ENCODE data around the gene CHPF. TPM values are rescaled to one million over a fixed set of nuclear protein-coding genes. Genes with fewer than 3 reads are reported as not detected.

Gene CHPF
- total and polyA plus RNA-seq, 10 of the 15 experiments (the other 5 are each of a cell fraction or from before 2014, with no cell fraction given): 0.09 to 17.4 (median 8.3) TPM; not detected in 1

GRCh38 chr2:219536967-219537366, 6.6 kb downstream of the CHPF start:
- ATAC-seq: no peak
- WGBS (ENCODE audit: insufficient coverage, insufficient replicate concordance, low lambda C conversion rate, missing lambda C conversion rate): 16% methylated on average over 9 of the region's 9 CpGs
- in situ Hi-C loops (cut with MboI): no loop called here
- Histone ChIP-seq H3K4me1 (ENCODE audit: control insufficient read depth, insufficient read depth, low read length) (peaks cover 2% of the 10 kb centered on the region; the same call in 1 of the 2 replicates), H2AFZ (ENCODE audit: control insufficient read depth, low read depth, low read length) (no peak overlapping the region), H3K4me3 (no peak overlapping the region), H3K4me2 (ENCODE audit: control insufficient read depth, insufficient read depth) (no peak overlapping the region), H3K9ac (ENCODE audit: control insufficient read depth, insufficient read depth, low read length) (no peak overlapping the region), H4K20me1 (ENCODE audit: control insufficient read depth, insufficient read depth) (no peaks in the 10 kb centered on the region), H3K27me3 (replicated peaks in 1 of 2; ENCODE audit: control insufficient read depth in 2 of 2, insufficient read depth in 2 of 2, low read length in 1 of 2) (no peaks in the 10 kb centered on the region; a peak in 2 of 4 replicates), H3K9me3 (replicated peaks; ENCODE audit: control insufficient read depth, insufficient read depth, low read length) (no peaks in the 10 kb centered on the region), H3K27ac (ENCODE audit: control insufficient read depth, insufficient read depth) (no peak overlapping the region), H3K79me2 (ENCODE audit: control insufficient read depth, insufficient read depth, low read length) (no peaks in the 10 kb centered on the region), H3K36me3 (ENCODE audit: control insufficient read depth in 2 of 2, insufficient read depth in 2 of 2, low read length in 1 of 2) (no peaks in the 10 kb centered on the region; a peak in 1 of 4 replicates)
- ChIA-PET CTCF (interaction anchor here (1.1 kb wide), 1 partner anchor 41 kb away, joined by 3 read pairs; a partner anchor contains a TSS), POLR2A (interaction anchor here (1.0 kb wide), 1 partner anchor 60 kb away, joined by 3 read pairs; the partner anchor contains the start of gene STK11IP), SMC1A (ENCODE audit: uncharacterized antibody, unreplicated experiment) (no interaction called here), RAD21 (ENCODE audit: unreplicated experiment) (no interaction called here)
- no TSS peak for BruUV-seq (replicated peaks)
- no peak for FAIRE-seq
- no peak for TF ChIP-seq SP1 (IDR thresholded peaks at IDR 0.05; ENCODE audit: low read depth, low read length)
- TF ChIP-seq RBBP5 (conservative IDR thresholded peaks at IDR 0.05): no peak
- no peak for TF ChIP-seq SMAD5 (IDR thresholded peaks at IDR 0.05; ENCODE audit: low read depth)
- TF ChIP-seq E4F1 (IDR thresholded peaks at IDR 0.05; ENCODE audit: borderline replicate concordance, partially characterized antibody): no peak
- no peak for TF ChIP-seq USF2 (IDR thresholded peaks at IDR 0.05; ENCODE audit: borderline replicate concordance, low read depth, low read length)
- no peak for TF ChIP-seq IKZF1 (conservative IDR thresholded peaks at IDR 0.05)
- TF ChIP-seq PML (IDR thresholded peaks at IDR 0.05; ENCODE audit: low read length): no peak
- TF ChIP-seq HDGF (IDR thresholded peaks at IDR 0.05): no peak
- no peak for TF ChIP-seq PAX5 (IDR thresholded peaks at IDR 0.05; ENCODE audit: borderline replicate concordance, low read depth, low read length)
- TF ChIP-seq POLR2AphosphoS5 (IDR thresholded peaks at IDR 0.05; ENCODE audit: low read length): no peak
- TF ChIP-seq IRF4 (IDR thresholded peaks at IDR 0.05; ENCODE audit: low read depth, low read length): no peak
- no peak for TF ChIP-seq MXI1 (IDR thresholded peaks at IDR 0.05; ENCODE audit: low read depth, low read length)
- TF ChIP-seq NR2C1 (IDR thresholded peaks at IDR 0.05): no peak
- no peak for TF ChIP-seq FOXK2 (IDR thresholded peaks at IDR 0.05)
- TF ChIP-seq MEF2A (IDR thresholded peaks at IDR 0.05; ENCODE audit: insufficient read depth, low read depth, low read length): no peak
- no peak for TF ChIP-seq CREM (IDR thresholded peaks at IDR 0.05; ENCODE audit: low read depth)
- no peak for TF ChIP-seq NR2F1 (conservative IDR thresholded peaks at IDR 0.05)
- intact Hi-C loops (cut with micrococcal nuclease; ENCODE audit: unreplicated experiment): no loop called here
- no peak for DNase-seq (ENCODE audit: low read depth, low spot score)

Measured in GM12878 (cell line).